ENCODE measurements around the gene GRHL3.

GRHL3 gene

GRCh38 chr1:24293392-24294227, 25.5 kb upstream of the GRHL3 start:
- no peak for DNase-seq

- DNase-seq: no peak
Measured at GRCh38 chr1:24294228-24294672, 24.9 kb upstream of the GRHL3 start.

GRCh38 chr1:24294716-24295371, 24.3 kb upstream of the GRHL3 start:
- DNase-seq: no peak

GRCh38 chr1:24295535-24295934, 23.6 kb upstream of the GRHL3 start:
- no peak for DNase-seq

GRCh38 chr1:24297187-24297851, 21.8 kb upstream of the GRHL3 start:
- no peak for DNase-seq

- DNase-seq: no peak
Measured at GRCh38 chr1:24297852-24298232, 21.3 kb upstream of the GRHL3 start.

- DNase-seq: no peak
Measured at GRCh38 chr1:24298606-24299005, 20.6 kb upstream of the GRHL3 start.

- DNase-seq: no peak
Measured at GRCh38 chr1:24299901-24300300, 19.3 kb upstream of the GRHL3 start.

GRCh38 chr1:24300971-24301784, 18.0 kb upstream of the GRHL3 start:
- no peak for DNase-seq

- DNase-seq: no peak
Measured at GRCh38 chr1:24301785-24302175, 17.4 kb upstream of the GRHL3 start.

GRCh38 chr1:24302209-24302611, 16.9 kb upstream of the GRHL3 start:
- DNase-seq: no peak

GRCh38 chr1:24303600-24303999, 15.6 kb upstream of the GRHL3 start:
- no peak for DNase-seq

GRCh38 chr1:24304763-24305162, 14.4 kb upstream of the GRHL3 start:
- DNase-seq: no peak

- no peak for DNase-seq
Measured at GRCh38 chr1:24308365-24309015, 10.7 kb upstream of the GRHL3 start.

GRCh38 chr1:24309762-24310485, 9.2 kb upstream of the GRHL3 start:
- no peak for DNase-seq

GRCh38 chr1:24311234-24311633, 7.9 kb upstream of the GRHL3 start:
- no peak for DNase-seq

GRCh38 chr1:24311741-24312140, 7.4 kb upstream of the GRHL3 start:
- no peak for DNase-seq

GRCh38 chr1:24315391-24315790, 3.8 kb upstream of the GRHL3 start:
- DNase-seq: no peak

GRCh38 chr1:24316645-24317044, 2.5 kb upstream of the GRHL3 start:
- DNase-seq: no peak

- no peak for DNase-seq
Measured at GRCh38 chr1:24317081-24317480, 2.1 kb upstream of the GRHL3 start.

- no peak for DNase-seq
Measured at GRCh38 chr1:24317956-24318614, 1.1 kb upstream of the GRHL3 start.
